IPS DF 4.7 (cell line): ENCODE data around the gene FAM156B.
"Not testable (repeated sequence)": the region's sequence is repeated elsewhere in the genome, so short reads cannot be mapped to it uniquely, and the experiment has no call there.

ENCODE experiments used
- DNase-seq: peaks from one replicate; pipeline ENCODE4 v3.0.0-alpha.2; 2013; ENCODE audit warnings: low spot score; ENCODE audit errors: extremely low read depth

The FAM156B gene, protein sequence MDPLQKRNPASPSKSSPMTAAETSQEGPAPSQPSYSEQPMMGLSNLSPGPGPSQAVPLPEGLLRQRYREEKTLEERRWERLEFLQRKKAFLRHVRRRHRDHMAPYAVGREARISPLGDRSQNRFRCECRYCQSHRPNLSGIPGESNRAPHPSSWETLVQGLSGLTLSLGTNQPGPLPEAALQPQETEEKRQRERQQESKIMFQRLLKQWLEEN

DNA sequence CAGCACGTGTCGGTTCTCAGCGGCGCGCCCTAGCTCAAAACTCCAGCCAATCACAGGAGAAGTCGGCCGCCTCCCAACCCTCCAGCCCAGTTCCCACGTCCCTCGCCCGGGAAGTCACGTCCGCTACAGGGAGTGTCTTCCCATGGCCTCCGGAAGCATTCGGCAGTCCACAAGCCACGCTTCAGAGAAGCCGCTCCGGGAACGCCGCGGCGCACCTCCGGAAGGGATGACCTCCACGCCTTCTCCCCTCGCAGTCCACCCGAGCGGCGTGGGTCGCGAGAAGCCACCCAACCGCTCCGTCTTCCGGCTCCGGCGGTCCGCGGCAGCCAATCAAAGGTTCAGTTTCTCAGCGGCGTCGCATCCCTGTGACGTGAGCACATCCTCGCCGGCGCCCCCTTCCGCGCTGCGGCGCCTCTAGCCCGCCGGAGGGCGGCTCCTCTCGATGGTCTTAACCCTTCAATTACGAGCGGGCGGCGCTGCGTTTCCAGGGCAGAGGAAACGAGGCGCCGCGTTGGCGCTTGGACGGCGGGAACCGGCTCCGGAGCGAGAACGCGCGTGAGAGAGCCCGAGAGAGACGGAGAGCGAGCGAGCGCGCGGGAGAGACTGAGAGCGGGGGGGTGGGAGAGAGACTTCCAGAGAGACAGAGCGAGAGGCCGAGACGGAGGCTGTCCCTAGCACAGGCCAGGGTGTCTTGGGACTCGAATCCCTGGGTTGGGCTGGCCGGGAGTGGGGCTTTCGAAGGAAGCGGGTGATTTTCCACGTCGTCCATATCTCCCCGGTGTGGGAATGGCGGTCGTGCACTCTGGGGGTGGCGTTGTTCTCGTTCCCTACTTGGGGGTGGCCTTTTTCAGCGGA lies at the start of gene FAM156B:
Gene FAM156B (plus strand): TSS at position 476 of the 855 bp plus-strand sequence. CDS start 9,896 bp downstream, outside the sequence.
- not testable (repeated sequence) for DNase-seq

DNA sequence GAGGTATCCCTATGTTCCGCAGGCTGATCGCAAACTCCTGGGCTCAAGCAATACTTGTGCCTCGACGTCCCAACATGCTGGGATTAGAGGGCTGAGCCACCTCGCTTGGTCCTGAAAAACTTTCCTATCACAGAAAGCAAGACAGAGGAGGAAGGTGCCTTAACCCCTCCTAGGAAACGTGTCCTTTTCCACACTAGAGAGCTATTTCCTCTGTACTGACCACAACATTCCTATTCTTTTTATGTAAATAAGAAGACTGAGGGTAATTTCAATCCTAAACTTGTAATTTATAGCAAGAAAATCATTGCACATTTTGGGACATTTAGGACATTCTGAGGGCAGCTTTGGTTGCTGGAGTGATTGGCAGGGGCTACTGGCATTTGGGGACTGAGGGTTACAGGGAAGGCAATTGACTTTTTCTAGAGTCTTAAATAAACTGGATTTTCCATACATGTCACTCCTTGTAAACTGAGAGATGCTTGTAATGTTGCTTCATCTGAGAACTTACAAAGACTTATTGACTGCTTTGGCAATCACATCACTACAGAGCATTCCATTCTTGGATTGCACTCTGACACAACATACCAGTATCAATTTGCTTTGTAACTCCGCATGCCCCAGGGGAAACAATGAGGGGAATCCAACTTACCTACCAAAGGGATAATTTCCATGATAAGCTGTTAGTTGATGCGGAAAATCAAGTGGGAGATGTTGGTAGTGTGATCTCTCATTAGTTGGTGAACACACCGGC lies 44.8 kb upstream of the FAM156B start:
- DNase-seq: no peak

DNA sequence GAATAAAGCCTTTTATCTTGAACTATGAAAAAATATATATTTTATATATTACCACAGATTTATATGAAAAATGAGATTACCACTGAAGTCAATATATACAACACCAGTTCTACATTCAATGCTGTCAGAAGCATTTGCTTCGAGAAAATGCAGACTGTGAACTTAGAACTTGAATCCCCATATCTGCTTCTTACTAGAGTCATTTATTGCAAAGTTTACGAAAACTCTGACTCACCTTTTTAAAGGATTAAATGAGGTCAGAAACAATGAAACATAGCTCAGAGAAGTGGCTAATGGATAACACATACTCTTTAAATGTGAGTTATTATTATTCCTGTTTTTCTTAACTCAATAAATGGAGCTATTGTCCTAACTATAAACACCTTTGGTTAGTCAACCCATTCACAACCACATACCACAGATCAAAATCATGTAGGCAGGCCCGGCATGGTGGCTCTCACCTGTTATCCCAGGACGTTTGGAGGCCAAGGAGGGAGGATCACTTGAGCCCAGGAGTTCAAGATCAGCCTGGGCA lies 40.1 kb upstream of the FAM156B start:
- not testable (repeated sequence) for DNase-seq

DNA sequence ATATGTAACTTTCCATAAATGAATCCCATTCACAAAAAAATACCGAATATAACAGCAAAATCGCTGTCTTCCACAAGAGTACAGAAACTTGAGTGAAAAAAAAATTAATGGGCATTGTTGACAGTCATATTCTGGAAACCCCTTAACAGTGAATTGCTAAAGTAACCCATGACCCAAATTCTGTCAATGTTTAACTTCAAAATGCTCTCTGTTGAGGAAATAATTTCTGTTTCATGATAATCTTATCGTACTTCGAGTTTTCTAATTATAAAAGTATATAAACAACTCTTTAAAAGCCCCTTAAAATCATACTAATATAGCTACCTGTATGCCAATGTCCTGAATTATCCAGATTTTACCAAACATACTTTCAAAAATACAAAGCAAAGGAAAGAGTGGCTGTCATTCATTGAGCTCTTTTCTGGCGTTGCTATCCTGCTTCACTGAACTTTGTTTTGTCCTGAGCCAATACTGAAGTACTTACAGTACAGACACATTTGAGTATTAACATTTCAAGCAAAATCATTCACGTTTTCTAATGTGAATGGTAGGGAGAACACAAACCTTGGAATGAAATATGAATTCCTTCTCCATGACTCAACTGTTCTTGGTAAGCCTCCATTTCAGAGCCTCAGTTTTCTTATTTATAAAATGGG lies 31.7 kb upstream of the FAM156B start:
- no peak for DNase-seq

DNA sequence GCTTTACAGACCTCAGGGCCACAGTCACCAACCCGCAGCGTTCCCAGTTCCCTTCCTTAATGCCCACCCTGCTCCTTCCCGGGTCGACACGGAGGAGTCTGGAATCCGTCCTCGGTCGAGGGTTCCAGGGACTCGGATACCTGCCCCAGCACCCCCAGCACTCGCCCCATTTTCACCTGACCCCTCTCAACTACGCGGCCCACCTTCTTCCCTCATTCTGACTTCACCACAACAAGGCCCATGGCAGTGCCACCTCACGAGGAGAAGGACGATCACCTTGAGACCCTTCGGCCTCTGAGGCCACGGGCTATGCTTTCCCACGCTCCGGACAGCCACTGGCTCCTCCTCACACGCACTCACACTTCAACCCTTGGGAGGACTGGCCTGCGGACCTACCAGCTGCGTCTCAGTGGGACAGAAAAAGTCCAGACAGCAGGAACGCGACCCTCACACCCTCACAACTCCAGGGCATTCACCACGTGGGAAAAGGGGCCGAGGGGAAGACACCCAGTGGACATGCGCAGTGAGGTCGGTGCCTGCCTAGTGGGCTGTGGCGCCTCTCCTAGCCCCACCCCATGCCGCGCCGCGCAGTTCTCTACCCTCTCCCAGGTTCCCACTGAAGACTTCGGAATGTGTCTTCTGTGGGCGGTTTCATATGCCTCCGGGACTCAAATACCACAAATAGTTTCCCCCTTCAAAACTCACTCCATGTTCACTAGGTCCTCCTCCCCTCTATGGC lies 29.4 kb upstream of the FAM156B start, which contains the start of gene XAGE3:
Gene XAGE3 (minus strand): TSS at position 474 of the 739 bp plus-strand sequence. CDS start 950 bp downstream, outside the sequence.
- DNase-seq: no peak

DNA sequence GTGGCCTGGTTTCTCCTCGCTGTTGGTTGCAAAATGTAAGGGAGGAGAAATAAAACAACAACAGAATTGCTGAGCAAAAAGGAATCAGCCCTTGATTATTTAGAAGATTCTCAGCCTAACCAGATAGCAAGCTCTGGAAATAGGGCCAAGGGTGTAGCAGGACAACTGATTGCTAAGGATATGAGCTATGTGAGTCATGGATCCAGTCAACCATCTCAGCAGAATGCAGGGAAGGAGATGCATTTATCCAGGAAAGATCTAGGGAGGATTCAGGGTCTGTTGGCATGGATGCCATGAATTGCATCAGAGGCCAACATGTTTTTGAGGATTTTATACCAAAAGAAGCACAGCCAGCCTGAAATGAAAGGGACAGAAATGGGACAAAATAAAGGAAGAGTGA lies 27.1 kb upstream of the FAM156B start:
- no peak for DNase-seq

DNA sequence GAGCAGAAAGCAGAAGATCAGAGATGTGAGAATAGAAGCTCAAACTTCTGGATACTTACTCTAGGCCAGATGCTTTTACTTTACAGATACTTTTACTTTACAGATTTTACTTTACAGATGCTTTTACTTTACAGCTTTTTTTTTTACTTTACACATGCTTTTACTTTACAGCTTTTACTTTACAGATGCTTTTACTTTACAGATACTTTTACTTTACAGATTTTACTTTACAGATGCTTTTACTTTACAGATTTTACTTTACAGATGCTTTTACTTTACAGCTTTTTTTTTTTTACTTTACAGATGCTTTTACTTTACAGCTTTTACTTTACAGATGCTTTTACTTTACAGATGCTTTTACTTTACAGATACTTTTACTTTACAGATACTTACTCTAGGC lies 23.3 kb upstream of the FAM156B start:
- DNase-seq: not testable (repeated sequence)

DNA sequence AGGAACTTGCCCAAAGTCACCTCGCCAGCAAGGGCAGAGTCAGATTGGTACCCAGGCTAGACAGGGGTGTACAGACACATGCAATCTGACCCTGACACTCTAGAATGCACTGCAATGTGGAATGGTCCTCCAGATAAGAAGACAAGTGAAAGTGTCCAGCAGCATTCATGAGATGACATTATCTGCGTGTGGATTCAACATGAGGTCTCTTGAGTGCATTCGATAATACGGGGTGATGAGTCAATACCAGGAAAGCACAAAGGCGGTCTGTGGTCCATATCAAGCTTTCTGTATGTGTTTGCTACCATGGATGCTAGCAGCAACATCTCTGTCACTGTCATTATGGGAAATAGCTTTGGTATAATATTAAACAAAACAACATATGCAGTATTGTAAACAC lies 22.5 kb upstream of the FAM156B start:
- DNase-seq: no peak

DNA sequence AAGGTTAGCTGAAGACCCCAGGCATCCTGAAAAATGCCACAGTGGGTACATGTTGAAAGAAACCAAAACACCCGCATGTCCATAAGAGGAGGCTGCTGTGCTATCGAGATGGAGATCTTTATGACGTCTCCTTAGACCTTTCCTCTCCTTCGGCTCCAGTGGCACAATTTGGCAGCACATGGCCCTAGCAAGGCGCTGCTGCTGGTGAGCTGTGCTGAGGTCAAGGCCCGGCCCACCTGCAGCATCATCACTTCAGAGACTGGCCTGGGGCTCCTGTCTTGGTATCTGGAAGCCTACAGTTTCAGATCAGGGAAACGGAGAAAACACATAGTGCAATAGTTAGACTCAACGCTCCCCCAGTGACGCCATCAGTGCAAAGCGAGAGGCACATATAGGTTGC lies 21.7 kb upstream of the FAM156B start:
- not testable (repeated sequence) for DNase-seq

DNA sequence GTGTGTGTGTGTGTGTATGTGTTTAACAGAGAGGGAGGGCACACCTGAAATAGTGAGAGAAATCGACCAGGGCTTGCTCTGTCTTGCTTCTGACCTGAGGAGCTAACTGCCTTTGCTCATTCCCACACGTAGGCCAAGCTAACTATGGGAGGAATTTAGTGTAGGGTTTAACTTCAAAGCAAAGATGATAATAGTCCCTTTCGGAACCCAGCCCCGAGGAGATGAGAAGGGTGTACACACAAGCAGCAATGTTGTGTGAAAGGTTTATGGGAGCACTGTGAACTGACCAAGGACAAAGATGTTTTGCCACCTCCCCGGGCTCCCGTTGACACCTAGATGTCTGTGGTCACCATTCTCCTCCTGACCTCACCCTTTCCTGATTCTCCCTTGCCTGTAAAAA lies 20.7 kb upstream of the FAM156B start:
- DNase-seq: not testable (repeated sequence)

DNA sequence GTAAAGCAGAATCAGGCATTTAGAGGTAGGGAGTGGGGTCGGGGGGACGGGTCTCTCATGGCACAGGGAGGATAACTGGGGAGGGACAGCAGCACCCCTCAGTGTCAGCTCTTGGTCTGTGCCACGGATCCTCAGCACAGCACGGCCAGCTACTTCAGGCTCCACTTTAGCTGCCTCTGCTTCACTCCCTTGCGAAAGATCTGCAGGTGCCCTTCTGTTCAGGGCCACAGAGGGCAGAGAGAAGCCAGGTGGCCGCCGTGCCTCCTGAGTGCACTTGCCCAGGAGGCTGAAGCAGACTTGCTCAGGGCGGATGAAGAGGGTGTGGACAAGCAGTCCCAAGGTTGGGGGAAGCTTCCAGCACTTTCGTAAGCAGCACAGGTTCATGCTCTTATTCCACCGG lies 9.7 kb upstream of the FAM156B start:
- not testable (repeated sequence) for DNase-seq

DNA sequence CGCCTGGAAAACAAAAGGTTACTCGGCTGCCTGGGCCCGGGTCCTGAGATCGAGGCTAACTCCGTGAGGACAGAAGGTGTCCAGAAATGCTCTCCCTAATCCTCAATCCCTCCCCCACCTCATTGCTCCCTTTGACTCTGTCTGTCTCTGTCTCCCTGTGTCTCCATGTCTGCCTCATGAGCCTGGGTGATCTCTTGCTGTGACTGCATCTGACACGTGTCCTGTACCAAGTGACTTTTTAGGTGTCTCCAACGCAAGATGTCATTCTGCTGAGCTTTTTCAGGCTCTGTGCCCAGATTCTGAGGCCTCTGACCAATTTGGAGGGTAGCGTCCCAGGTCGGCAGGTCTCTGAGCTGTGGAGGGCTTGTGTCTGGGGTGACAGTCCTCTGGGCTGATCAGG lies 9.0 kb upstream of the FAM156B start:
- not testable (repeated sequence) for DNase-seq

DNA sequence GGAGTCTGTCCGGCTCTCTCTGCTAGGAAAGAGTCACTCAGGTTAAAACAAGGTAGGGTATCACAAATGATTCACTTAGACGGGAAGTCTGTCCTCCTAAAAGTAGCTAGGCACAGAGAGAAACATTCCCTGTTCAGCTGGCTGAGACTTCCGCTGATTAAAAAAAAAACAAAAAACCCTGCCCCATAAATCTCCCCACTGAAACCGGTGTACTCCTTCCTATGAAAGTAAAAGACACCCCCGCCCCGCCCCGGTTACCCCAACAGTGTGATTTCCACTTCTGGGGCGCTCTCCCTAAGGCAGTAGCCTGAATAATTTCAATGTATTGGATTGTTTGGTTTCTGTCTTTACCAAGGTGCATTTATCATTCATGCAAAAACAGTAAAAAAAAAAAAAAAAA lies 692 bp upstream of the FAM156B start:
- DNase-seq: not testable (repeated sequence)

DNA sequence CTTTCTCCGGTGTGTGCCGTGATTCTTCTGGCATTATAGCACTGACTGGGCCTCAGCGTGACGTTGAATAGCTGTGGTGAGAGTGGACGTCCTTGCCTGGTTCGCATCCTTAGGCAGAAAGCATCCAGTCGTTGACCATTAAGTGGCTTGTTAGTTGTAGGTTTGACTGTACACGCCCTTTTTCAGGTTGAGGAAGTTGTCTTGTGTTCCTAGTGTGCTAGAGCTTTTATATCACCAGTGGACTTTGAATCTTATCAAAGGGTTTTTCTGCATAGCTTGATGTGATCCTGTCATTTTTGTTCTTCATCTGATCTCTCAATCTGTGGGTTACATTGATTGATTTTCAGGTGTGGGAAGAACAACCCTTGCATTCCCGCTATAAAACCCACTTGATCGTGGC lies 8.4 kb downstream of the FAM156B start:
- not testable (repeated sequence) for DNase-seq

DNA sequence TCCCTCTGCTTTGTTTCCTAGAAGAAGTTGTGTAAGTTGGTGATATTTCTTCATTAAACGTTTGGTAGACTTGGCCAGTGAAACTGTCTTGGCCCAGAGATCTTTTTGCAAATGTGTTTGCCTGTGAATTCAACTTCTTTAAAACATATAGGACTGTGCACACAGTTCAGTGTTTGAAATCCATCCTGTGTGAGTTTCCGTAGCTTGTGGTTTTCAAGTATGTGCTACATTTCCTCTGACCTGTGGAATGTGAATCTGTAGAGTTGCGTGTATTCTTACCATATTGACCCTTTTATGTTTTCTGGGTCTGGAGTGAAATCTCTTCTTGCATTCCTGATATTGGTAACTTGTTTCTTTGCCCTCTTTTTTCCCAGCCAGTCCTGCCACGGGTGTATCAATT lies 8.9 kb downstream of the FAM156B start:
- not testable (repeated sequence) for DNase-seq

DNA sequence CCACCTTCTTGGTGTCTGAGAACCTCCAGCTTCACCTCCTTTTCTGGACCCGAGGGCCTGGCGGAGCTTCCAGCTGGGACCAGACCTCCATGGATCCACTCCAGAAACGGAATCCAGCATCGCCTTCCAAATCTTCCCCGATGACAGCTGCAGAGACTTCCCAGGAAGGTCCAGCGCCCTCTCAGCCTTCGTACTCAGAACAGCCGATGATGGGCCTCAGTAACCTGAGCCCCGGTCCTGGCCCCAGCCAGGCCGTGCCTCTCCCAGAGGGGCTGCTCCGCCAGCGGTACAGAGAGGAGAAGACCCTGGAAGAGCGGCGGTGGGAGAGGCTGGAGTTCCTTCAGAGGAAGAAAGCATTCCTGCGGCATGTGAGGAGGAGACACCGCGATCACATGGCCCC lies 10.0 kb downstream of the FAM156B start:
- DNase-seq: not testable (repeated sequence)

DNA sequence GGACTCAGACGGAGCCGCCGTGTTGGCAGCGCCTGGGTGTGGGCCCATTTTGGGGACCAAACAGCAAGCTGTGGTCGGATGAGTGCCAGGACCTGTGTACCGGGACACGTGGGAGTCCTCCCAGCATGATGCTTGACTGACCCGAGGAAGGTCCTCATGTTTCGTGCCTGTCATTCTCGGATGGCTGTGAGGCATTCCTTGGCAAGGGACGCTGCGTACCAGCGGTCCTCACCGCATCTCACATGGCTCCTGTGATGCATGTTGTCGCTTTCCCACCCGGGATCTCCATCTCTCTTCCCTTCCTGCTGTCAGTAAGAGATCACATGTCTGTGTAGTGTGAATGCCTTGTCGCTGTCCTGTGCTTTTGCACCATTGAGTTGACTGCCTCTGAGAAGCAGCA lies 10.8 kb downstream of the FAM156B start:
- DNase-seq: not testable (repeated sequence)

DNA sequence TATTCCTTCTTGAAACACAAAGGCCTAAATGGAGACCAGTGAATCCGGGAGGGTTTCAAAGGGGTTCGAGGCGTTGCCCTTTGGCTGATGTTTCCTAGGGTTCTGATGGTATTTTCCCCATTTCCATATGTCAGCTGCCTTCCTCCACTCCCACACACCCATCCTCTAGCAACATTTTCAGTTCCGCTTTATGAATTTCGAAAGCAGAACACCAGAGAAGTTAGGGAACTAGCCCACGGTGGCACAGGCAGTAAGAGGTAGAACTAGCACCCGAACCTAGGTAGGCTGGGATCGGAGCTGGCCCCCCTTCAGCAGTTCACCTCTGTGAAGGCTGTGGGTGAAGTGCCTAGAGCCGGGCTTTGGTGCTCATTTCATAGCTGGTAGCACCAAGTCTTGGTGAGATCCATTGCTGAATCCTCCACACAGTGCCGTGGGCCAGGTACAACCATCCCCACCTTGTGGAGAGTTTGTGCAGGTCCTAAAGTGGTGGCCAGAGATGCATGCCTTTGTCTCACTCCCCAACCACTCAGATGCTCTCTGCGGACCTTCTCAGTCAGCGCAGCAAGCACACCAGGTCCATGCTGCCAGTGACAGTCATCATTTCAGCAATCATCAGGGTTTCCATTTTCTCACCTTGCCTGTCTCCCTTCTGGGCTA lies 12.3 kb downstream of the FAM156B start:
- DNase-seq: not testable (repeated sequence)

DNA sequence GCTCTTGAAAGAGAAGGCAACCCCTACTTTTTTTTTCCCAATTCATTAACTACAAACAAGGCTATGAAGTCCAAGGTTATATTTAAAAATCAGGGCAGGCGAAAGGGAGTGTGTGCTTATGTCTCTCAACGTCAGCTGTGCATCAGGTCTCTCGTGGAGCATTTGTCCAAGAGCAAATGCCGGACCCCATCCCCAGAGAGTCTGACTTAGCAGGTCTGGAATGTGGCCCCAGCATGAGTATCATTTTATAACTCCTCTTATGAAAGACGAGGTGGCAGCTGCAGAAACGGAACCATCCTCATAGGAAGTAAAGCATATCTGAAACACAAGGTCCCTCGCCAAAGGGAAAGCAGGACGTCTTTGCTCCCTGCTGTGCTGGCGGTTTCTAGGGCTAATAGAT lies 16.6 kb downstream of the FAM156B start:
- DNase-seq: not testable (repeated sequence)

DNA sequence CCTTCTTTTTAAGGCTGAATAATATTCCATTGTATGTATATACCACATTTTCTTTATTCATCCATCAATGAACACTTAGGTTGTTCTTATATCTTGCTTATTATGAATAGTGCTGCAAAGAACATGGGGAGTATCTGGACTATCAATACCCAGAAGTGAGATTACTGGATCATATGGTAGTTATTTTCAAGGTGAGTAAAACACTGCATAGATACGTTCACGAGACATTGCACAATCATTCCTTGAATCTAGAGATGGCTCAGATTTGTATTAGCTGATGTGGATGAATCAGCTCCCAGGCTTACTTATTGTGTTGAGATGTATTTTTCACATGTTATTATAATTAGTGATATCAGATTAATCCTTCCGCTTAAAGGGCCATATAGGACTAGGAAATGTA lies 17.6 kb downstream of the FAM156B start:
- not testable (repeated sequence) for DNase-seq
